Endothelial cell of umbilical vein (primary cell): ENCODE results near the gene CDC40. TPM values are rescaled to one million over a fixed set of nuclear protein-coding genes. Genes with fewer than 3 reads are reported as not detected.
A peak's percentile ranks its signal among the peaks of the same experiment; 100 is the strongest.

Experiments used
- BruUV-seq: library from RNA; stranded (reverse); fragments of 400-500 nt; replicated peaks from 2 replicates; lab custom pipeline; 2021; lab: Mats Ljungman, UMichigan
- CTCF ChIA-PET: fragments of 300-600, 350-600 bp; sonication (Branson Sonifier 250); formaldehyde crosslinking; loops from one replicate; lab custom pipeline; 2021; ENCODE audit warnings: antibody characterized with exemption, inconsistent platforms; lab: Charles Lee
- POLR2A ChIA-PET: fragments of 300-600, 350-600 bp; sonication (Branson Sonifier 250); formaldehyde crosslinking; loops from one replicate; lab custom pipeline; 2021; ENCODE audit warnings: antibody characterized with exemption, inconsistent platforms; lab: Charles Lee
- DNase-seq: peaks from one replicate; pipeline ENCODE4 v3.0.0-alpha.2; 2011; ENCODE audit warnings: low read depth, low spot score
- FAIRE-seq: peaks from 2 replicates; lab custom pipeline; 2011; peaks lifted over from hg19 to GRCh38; lab: Jason Lieb, UNC
- H2AFZ ChIP-seq: 2 replicates; pipeline ENCODE4 v1.6.0; 2012; ENCODE audit warnings: low read depth, low read length, control low read depth, inconsistent platforms
- H3K27ac ChIP-seq: 2 replicates; pipeline ENCODE4 v1.5.1; 2011; ENCODE audit warnings: low read depth, mild to moderate bottlenecking, control low read depth, low read length, moderate library complexity; ENCODE audit not compliant: insufficient read depth
- H3K27me3 ChIP-seq, 2 experiments: 2 replicates each; pipeline versions ENCODE4 v1.6.0 to v1.6.1; 2011; ENCODE audit warnings: low read length in 2 of 2, mixed read lengths in 1 of 2; ENCODE audit not compliant: control insufficient read depth in 2 of 2, insufficient read depth in 2 of 2
- H3K36me3 ChIP-seq, 2 experiments: 2 replicates in 1 of 2; 3 replicates in 1 of 2; pipeline ENCODE4 v1.5.1; 2011; ENCODE audit warnings: low read length in 2 of 2, mild to moderate bottlenecking in 1 of 2, moderate library complexity in 1 of 2; ENCODE audit not compliant: control insufficient read depth in 2 of 2, insufficient read depth in 2 of 2; ENCODE audit errors: extremely low read depth in 1 of 2
- H3K4me1 ChIP-seq: 3 replicates; pipeline ENCODE4 v1.5.1; 2011; ENCODE audit warnings: mild to moderate bottlenecking, low read length; ENCODE audit not compliant: control insufficient read depth, insufficient read depth; ENCODE audit errors: extremely low read depth
- H3K4me2 ChIP-seq: 2 replicates; pipeline ENCODE4 v1.6.1; 2011; ENCODE audit warnings: low read length, control low read depth, mixed read lengths; ENCODE audit not compliant: insufficient read depth
- H3K4me3 ChIP-seq, 3 experiments: fragments of 200-600 bp in 1 of 3; sonication (generic), shearing (Covaris generic) in 1 of 3; replicated peaks in 1 of 3; 2 replicates each; pipeline ENCODE4 v1.5.1; 2011 to 2016; ENCODE audit warnings: control low read depth in 3 of 3, low read length in 3 of 3, mild to moderate bottlenecking in 2 of 3, inconsistent platforms in 1 of 3, low read depth in 1 of 3, moderate library complexity in 1 of 3; ENCODE audit not compliant: insufficient read depth in 1 of 3
- H3K79me2 ChIP-seq: 2 replicates; pipeline ENCODE4 v1.6.0; 2012; ENCODE audit warnings: low read length, inconsistent platforms; ENCODE audit not compliant: control insufficient read depth, insufficient read depth
- H3K9ac ChIP-seq: replicated peaks from 2 replicates; pipeline ENCODE3; 2011; ENCODE audit warnings: low read length, control low read depth; ENCODE audit not compliant: insufficient read depth; ENCODE audit errors: extremely low read depth
- H3K9me1 ChIP-seq: replicated peaks from 3 replicates; pipeline ENCODE4 v1.6.0; 2011; ENCODE audit warnings: mild to moderate bottlenecking, low read length; ENCODE audit not compliant: control insufficient read depth, insufficient read depth; ENCODE audit errors: extremely low read depth
- H3K9me3 ChIP-seq: replicated peaks from 2 replicates; pipeline ENCODE4 v1.5.1; 2012; ENCODE audit warnings: low read length, inconsistent platforms; ENCODE audit not compliant: control insufficient read depth, insufficient read depth
- H4K20me1 ChIP-seq: replicated peaks from 2 replicates; pipeline ENCODE3; 2011; ENCODE audit warnings: mild to moderate bottlenecking, low read length; ENCODE audit not compliant: control insufficient read depth, insufficient read depth; ENCODE audit errors: extremely low read depth
- CTCF ChIP-seq, 2 donors: IDR thresholded peaks; 1 replicate in 1 of 2; 2 replicates in 1 of 2; pipeline ENCODE4 v1.5.1; 2011; ENCODE audit warnings: low read length in 2 of 2, mild to moderate bottlenecking in 2 of 2, moderate library complexity in 2 of 2, control low read depth in 1 of 2, inconsistent platforms in 1 of 2, low read depth in 1 of 2; ENCODE audit not compliant: insufficient read depth in 1 of 2; ENCODE audit errors: extremely low read depth in 1 of 2
- JUN ChIP-seq: IDR thresholded peaks from 2 replicates; pipeline ENCODE4 v1.6.1; 2011; ENCODE audit warnings: borderline replicate concordance, low read depth; ENCODE audit not compliant: insufficient read length, insufficient read depth
- dilution Hi-C: fragments of 300-500 bp; cut with MboI; formaldehyde crosslinking; loops from one replicate; pipeline ENCODE4 v1.15.0; 2019; ENCODE audit warnings: low sequenced_read_pairs; ENCODE audit not compliant: extremely low pct_ligation_motif_present
- intact Hi-C: fragments of 100-400 bp; cut with micrococcal nuclease; formaldehyde crosslinking; loops from one replicate; pipeline ENCODE4 v1.10.0; 2022
- polyA plus RNA-seq, 4 experiments: library from polyadenylated mRNA; depleted of rRNA in 3 of 4; stranded (reverse) in 3 of 4; unstranded in 1 of 4; fragments of >200 nt; gene quantifications; 2 replicates each; pipeline versions ENCODE4 v1.2.1 to v1.2.3, GENCODE V29; 2011 to 2012; ENCODE audit warnings: missing spikeins in 1 of 4
- total RNA-seq: library from RNA; stranded (reverse); gene quantifications from 2 replicates; pipeline ENCODE4 v1.2.3, GENCODE V29; 2021

Gene CDC40
- total and polyA plus RNA-seq, 2 donors (not counting 3 experiments of a cell fraction or from before 2014, with no cell fraction given) = 7.2 to 18.5 TPM

- POLR2A ChIA-PET = interaction anchor here (0.5 kb wide), 1 partner anchor 140 kb away, joined by 8 read pairs; no protein-coding TSS in a partner anchor
- BruUV-seq = no TSS peak
- H3K4me3 ChIP-seq = peak overlapping the region; percentile 27 to 87 (median 79)
- no peaks in the 10 kb centered on the region for H3K36me3 ChIP-seq
- H2AFZ ChIP-seq = peak overlapping the region; percentile 85
- H3K9me1 ChIP-seq = no peaks in the 10 kb centered on the region
- H3K27ac ChIP-seq = peak overlapping the region; percentile 87
- intact Hi-C loops = loop anchor here (1.0 to 5.0 kb wide), 3 partner anchors 210 to 796 kb away; partner anchors contain the start of gene CD164
- no peaks in the 10 kb centered on the region for H3K27me3 ChIP-seq
- no peaks in the 10 kb centered on the region for H3K9me3 ChIP-seq
- DNase-seq = peak; percentile 82
- dilution Hi-C loops = no loop called here
- no peak for TF ChIP-seq JUN
- peak; percentile 45 to 58 for TF ChIP-seq CTCF (IDR thresholded peaks at IDR 0.05; ENCODE audit: extremely low read depth in 1 of 2, insufficient read depth in 1 of 2, low read depth in 1 of 2, low read length in 2 of 2)
- peak overlapping the region; percentile 95 for H3K9ac ChIP-seq
- H3K79me2 ChIP-seq = peaks cover 45% of the 10 kb centered on the region
- H4K20me1 ChIP-seq = peaks cover 6% of the 10 kb centered on the region
- H3K4me1 ChIP-seq = peaks cover 29% of the 10 kb centered on the region
- H3K4me2 ChIP-seq = peak overlapping the region; percentile 80
- CTCF ChIA-PET = interaction anchor here (0.8 to 2.4 kb wide), 15 partner anchors 10 to 213 kb away, joined by 3 to 24 read pairs (median 4); no protein-coding TSS in a partner anchor
- FAIRE-seq = peak; percentile 76
These were observed 1.4 kb upstream of the CDC40 start for GRCh38 chr6:110178626-110179405.
